CD4-positive, alpha-beta T cell treated with Interleukin-6 at 100 ng/mL for 8 hours (primary cell): ENCODE measurements around the gene TMEM191C.
"Not testable (repeated sequence)": the region's sequence is repeated elsewhere in the genome, so short reads cannot be mapped to it uniquely, and the experiment has no call there.

Experiments used
- DNase-seq: peaks from one replicate; pipeline ENCODE4 v3.0.0-alpha.2; 2020; ENCODE audit warnings: mixed read lengths, low spot score

The TMEM191C gene

DNA sequence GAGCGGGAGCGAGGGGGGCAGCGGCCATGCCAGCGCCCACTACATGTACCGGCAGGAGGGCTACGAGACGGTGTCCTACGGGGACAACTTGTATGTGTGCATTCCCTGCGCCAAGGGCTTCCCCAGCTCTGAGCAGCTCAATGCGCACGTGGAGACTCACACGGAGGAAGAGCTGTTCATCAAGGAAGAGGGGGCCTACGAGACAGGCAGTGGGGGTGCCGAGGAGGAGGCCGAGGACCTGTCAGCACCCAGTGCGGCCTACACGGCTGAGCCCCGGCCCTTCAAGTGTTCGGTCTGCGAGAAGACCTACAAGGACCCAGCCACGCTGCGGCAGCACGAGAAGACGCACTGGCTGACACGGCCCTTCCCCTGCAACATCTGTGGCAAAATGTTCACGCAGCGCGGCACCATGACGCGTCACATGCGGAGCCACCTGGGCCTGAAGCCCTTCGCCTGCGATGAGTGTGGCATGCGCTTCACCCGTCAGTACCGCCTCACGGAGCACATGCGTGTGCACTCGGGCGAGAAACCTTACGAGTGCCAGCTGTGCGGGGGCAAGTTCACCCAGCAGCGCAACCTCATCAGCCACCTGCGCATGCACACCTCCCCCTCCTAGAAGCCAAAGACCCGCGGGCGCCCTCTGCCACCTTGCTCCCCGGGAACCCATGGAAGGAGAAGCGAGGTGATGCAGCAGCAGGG, 20.9 kb upstream of the TMEM191C start:
- DNase-seq, result no peak

DNA sequence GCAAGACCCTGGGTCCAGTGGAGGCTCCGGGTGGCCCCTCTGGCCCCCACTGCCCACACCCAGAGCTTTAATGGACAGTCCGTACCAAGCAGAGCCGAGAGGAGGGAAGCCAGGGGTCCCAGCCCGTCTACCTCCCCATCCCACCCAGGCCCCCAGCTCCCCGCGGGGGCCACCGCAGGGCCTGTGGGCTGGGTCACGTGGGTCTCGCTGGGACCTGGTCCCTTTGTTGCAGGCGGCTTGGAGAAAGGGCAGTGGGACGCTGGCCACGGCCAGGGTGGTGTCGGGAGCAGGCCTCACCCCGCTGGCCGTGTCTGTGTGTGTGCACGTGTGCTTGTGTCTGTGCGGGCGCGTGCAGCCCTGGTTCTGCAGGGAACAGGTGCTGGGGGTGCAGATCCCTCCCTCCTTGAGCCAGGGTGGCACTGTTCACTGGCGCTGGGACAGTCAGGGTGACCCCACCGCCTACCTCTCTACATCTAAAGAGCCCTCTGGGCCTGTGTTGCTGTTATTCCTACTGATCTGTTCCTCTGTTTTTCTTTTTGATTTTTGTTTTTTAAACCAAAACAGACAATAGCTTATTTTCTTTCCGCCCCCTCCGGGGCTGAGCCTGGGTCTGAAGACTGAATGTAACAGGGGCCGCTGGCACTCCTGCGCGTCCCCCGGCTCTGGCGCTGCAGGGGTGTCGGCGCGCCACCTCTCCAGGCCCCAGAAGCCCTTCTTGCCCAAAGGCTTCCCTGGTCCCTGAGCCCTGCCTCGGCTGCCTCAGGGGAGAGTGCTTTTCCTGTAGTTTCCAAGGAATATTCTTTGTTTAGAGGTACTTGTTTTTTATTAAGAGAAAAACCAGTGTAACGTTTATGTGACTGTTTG, 20.1 kb upstream of the TMEM191C start:
- no peak for DNase-seq

DNA sequence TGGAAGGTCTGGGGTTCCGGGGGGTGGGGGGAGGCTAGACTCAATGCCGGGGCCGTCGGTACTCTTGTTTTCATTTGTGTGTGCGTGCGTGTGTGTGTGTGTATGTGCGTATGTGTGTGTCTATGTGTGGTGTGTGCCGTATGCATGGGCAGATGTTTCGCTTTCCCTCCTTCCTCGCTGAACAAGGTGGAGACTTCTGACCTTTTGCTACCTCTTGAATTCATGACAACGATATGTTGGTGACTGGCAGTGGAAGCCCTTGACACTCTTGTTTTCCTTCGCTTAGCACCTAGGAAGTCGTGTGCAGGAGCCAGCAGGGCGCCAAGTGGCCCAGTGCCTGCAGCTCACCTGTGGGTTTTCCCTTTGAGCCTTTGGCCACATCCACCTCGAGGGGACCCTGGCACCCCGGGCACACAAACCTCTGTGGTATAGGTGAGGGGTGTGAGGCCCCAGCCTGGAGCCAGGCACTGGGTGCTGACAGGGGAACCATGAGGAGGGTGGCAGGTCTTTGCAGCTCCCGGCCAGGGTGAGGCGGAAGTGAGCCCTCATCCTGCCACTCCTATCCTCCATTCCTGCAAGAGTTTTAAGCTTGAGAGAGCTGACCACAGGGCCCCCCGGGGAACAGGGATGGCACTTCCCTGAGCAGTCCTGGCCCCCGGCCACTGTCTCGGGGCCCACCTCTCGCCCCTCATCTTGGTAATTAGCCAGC, 19.3 kb upstream of the TMEM191C start:
- no peak for DNase-seq

DNA sequence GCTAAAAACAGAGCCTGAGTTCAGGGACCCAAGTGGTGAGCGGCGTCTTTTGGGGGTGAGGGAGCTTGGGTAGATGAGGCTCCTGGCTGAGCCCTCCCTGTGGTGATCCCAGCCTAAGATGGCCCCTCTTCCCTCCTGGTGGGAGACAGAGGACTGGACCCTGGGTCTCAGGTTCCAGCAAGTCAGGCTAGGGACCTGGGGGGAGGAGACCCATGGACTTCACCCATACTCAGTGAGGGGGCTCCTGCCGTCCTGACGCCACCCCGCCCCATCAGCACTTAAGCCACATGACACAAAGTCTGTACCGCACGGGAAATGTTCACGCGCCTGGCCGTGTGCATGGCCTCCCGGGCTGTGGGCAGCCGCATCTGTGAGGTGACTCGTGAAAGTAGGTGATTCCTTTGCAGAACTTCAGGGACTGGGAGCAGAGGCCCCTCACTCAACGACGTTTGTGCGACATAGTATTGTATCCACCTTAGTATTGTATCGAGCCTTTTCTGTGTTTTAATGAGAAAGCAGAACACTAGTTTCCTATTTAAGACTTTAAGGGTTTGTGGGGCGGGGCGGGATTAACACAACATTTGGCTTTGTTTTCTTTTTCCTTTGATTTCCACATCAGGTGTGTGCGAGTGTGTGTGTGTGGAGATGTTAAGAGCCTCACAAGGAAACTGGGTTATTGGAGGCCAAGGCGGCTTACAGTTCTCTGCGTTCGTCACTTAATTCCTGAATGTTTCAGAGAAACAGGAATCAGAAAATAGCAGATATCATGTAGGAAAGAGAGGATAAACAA, 18.4 kb upstream of the TMEM191C start:
- no peak for DNase-seq

DNA sequence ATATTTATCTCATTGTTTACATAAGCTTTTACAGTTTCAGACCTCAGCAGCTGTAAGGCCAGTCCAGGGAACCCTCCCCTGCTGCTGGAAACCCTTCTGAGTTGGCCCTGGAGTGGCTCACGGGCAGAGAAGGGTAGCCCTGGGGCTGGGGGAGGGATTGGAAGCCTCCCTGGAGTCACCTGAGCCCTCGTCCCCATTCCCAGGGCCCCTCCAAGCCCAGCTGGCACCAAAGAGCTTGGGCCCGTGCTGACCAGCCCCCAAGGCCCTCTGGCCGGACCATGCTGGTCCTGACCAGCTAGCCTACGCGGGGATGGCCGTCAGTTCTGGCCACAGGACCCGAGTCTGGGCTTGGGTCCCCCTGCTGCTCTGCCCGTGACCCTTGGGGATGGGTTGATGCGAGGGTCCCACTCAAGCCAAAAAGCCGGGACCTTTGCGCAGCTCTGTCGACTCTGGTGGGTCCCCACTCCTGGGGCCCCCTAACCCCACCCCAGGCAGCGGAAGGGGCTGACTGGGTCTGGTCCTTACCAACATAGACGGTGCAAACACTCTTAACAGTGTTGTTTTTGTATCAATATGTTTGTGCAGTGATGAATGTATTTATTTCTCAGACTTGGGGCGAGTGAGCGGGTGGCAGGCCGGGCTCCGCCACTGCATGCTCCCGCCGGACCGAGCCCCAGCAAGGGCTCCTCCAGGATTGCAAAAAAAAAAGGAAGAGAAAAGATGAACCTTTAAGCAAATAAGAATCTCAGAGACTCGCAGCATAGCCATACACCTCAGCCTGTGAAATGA, 17.5 kb upstream of the TMEM191C start:
- DNase-seq, result no peak

DNA sequence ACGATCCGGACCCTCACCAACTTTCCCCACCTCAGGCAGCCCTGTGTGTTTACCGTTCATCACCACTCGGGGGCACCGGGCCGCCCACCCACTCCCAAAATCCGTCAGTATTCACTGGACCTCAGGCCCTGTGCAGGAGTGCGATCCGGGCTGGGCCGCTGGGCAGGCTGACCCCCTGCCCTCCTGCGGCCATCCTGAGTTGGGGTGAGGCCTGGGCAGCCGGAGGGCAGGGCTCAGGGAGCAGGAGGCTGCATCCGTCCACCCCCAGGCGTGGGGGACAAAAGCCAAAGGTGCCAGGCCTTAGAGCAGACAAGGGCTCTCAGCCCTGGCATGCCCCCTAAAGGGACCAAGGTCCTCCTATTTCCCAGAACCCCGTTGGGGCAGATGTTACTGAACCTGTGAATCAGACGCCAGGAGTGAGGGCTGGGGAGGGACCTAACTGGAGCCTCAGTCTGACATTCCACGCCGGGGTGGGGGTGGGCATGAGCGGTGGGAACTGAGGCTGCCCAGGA, 16.8 kb upstream of the TMEM191C start:
- DNase-seq, result no peak

DNA sequence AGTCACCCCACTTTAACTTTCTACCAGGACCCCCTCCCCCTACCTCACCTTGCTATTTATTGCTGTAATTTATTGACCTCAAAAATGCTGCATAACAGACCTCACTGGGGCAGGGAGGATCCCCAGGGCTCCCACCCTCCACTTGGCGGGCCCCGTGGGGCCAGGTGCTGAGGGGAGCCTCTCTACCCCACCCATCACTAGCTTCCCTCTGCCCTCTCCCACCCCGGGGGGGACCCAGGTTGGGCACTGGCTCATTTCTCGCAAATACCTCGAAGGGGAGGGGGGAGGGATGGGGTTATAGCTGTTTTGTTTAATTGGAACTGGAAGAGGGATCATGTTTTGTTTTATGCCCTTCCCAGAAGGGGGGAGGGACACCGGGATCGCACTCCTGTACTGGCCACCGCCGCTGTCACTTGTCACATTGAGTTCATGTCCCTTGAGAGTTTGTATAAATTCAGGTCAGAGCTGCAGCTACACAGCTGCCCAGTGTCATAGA, 16.3 kb upstream of the TMEM191C start:
- DNase-seq, result no peak

DNA sequence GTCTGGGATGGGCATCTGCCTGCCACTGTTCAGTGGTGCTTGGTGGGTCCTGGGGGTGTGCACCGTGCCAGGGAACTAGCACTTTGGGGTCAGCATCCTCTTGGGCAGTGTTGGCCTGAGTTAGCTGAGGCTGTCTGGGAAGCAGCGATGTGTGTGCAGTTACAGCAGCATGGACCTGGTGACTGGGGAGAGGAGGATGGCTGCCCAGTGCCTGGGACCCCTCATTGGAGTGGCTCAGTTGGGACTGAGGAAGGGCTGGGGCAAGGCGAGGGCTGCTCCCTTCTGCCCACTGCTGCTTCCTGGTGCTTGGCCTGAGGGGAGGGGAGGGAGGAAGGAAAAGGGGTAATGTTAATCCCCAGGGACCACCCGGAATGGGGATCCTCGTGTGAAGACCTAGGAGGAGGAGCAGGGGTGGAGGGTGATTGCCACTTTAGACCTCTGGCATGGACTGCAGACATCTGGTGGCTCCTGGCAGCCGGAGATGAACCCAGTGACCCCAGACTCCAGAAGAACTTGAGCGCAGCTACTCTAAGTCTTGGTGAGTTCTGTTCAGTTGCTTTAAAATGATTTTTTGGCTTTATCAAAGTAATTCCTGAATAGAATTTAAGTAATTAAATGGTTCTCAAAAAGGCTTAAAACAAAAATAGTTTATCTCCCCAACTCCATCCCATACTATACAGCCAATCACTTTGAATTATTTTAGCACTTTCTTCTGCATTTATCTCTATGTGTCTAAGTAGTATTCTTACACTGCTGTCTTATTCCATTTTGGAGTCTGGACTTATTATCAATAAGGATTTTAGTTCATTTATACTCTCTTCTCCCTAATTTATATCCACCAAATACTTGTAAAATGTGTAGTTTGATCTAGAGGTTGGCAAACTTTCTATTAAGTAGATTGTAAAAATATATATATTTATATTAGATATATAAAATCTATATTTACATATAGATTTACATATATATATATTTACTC, 15.4 kb upstream of the TMEM191C start:
- no peak for DNase-seq

DNA sequence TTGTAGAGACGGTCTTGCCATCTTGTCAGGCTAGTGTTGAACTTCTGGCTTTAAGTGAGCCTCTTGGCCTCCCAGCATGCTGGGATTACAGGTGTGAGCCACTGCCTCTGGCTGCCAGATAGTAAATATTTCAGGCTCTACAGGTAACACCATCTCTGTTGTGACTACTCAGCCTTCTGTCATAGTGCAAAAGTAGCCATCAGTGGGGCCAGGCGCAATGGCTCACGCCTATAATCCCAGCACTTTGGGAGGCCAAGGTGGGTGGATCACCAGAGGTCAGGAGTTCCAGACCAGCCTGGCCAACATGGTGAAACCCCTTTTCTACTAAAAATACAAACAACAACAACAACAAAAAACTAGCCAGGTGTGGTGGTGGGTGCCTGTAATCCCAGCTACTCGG, 14.5 kb upstream of the TMEM191C start:
- DNase-seq, result not testable (repeated sequence)

DNA sequence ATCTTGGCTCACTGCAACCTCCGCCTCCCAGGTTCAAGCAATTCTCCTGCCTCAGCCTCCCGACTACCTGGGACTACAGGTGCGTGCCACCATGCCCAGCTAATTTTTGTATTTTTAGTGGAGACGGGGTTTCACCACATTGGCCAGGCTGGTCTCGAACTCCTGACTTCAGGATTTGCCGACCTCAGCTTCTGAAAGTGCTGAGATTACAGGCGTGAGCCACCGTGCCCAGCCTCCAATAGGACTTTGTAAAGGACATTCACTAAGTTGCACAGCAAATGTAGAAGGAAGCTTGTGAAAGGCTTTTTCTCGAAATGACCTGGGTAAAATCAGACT, 12.2 kb upstream of the TMEM191C start:
- DNase-seq, result not testable (repeated sequence)

DNA sequence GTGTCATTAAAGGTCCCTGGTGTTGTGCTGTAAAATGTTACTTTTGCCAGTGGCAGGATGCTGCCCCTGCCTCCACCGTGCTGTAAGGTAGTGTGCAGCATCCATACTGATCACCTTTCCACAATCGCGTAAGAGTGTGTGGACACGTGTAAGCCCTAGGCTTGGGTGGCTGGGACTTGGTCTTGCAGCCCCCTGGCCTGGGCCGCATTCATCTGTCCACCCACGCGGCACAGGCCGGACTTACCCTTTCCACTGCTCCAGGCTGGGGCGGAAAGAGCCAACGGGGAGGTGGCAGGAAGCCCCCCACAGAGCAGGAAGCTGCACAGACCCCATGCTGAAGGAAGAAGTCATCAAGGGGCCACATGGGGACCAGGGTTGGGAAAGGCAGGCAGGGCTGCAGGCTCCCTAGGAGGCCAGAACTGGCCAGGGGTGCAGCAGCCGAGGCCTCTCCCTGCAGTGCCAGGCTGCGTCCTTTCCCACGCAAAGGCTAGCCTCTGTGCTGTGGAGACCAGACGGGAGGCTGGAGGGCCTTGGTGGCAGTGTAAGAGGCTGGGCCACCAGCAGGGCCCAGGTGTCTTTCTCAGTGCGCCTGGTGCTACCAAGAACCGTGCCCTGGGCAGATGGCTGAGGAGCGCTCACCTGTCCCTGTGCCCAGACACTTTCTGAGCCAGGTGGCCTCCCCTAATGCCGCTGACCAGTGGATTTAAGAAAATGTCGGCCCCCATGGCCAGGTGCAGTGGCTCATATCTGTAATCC, 11.7 kb upstream of the TMEM191C start:
- no peak for DNase-seq

DNA sequence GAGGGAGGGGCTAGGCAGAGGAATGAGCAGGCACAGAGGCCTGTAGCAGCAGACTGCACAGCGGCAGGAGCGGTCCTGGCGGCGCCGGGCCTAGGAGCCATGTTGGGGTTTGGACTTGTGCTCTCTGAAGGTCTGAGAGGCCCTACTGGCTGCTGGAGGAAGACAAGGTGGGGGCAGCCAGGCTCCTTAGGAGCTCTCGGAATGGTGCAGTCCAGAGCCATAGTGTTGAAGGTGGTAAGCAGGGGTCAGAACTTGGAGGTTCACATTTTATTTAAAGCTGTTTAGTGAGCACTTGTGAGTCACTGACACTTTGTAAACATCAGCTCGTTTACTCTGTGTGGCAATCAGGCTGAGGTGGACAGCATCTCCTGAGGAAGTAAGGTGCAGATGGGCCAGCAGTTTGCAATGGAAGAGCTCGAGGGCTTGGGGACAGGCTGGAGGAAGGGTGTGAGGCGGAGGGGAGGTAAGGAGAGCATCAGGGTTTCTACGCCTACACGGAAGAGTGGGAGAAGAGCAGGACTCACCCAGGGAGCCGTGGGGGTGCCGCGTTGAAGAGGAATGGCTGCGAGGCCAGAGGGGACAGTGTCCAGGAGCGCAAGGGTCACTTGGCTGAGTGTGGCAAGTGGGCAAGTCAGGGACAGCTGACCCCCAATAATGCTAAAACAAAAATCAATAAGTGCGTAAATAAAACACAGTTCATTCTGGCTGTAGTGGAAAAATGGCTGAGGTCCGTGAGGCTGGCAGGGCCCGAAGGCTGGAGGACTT, 10.0 kb upstream of the TMEM191C start:
- no peak for DNase-seq

DNA sequence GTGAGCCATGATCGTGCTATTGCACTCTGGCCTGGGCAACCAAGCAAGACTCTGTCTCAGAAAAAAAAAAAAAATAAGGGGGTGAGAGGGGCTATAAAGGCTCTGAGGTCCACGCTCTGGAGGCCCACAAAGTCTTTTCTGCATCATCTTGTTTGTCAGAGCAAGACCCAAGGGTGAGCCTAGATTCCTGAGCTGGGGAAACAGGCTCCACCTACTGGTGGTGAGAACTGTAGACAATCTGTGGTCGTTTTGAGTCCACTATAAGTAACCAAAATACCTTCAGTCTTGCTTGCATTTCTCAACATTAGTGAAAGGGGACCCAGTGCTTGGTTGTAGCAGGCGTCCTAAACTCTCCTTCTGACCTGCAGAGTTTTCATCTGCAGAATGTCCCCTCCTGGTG, 4.5 kb upstream of the TMEM191C start:
- not testable (repeated sequence) for DNase-seq

DNA sequence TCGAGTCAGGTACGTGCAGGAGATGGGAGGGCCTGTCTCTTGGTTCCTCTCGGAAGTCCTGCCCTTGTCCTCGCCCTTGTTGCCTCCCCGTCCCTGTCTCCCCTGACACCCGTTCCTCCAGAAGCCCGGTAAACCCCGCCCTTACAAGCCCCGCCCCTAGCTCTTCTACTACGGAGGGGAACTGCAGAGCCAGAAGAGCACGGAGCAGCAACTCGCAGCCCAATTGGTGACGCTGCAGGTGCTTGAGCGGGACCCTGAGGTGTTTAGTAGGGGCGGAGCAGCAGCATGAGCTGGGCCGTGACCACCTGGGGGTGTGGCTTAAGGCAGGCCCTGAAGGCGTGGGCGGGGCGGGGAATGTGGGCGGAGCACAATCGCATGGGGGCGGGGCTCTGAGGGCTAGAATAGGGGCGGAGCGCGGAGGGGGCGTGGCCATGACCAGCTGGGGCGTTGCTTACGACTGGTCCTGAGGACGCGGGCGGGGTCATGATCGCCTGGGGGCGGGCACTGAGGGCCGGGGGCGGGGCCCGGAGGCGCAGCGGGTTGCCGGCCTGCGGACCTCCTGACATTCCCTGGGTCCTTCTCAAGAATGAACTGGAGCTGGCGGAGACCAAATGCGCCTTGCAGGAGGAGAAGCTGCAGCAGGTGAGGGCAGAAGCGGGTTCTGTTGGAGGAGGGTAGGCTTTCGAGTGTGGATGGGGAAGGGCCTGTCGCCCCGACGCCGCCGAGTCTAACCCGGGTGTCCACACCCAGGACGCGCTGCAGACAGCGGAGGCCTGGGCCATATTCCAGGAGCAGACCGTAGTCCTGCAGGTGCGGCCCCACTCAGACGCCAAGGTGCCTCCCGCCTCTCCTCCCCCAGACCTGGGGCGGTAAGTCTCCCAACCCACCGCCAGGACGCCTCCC, 1.3 kb downstream of the TMEM191C start:
- DNase-seq, result peak; percentile 90

DNA sequence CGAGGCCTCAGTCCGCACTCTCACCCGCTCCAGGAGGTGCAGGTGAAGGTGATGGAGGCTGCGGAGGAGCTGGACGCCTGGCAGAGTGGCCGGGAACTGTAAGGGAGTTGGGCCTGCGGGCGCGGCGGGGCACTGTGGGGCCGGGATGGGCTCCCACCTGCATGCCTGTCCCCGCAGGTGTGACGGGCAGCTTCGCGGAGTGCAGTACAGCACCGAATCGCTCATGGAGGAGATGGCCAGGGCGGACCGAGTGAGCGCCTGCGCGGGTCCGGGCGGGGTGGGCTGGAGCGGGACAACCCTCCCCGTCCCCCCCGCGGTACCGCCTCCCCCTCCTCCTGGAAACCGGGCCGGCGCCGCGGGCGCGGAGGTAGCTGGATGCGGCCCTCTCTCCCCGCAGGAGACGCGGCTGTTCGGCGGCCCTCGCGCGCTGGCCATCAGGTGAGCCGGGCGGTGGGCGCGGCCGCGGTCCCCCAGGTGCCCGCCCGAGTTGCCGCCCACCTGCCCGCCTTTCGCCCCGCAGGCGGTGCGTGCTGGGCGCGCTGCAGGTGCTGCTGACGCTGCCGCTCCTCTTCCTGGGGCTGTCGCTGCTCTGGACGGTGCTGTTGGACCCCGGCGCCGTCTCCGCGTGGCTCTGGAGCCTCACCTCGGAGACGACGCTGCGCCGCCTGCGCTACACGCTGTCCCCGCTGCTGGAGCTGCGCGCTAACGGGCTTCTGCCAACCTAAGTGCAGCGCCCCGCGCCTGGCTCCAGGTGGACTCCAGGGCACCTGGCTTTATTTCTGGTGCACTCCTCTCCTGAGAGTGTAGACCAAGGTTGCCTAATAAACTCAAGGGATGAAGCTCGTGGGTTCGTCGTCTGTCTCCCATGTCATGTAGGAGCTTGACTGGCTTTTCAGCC, 2.2 kb downstream of the TMEM191C start:
- DNase-seq, result not testable (repeated sequence)

DNA sequence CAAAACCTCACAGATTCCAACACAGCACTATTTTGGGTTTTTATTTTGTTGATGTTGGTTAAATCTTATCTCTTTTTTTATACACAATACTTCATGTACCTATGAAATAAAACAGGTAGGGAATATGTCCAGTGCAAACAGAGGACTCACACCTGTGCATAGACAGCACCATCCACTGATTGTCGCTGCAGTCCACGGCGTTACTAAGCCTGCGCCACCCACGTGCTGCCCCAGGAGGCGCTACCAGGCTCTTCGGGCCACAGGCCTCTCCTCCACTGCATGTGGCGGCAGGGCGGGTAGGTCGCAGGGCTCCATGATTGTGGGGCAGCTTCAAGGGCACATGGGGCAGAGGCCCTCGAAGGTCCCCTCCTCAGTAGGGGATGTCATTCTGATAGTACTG, 5.8 kb downstream of the TMEM191C start:
- not testable (repeated sequence) for DNase-seq
